ENCODE results near the gene MGMT. TPM values are rescaled to one million over a fixed set of nuclear protein-coding genes. Genes with fewer than 3 reads are reported as not detected.

The MGMT gene
- total RNA-seq, 1 experiment from 2014 or later: 11.5 TPM

- ATAC-seq (no peak), DNase-seq (ENCODE audit: low read depth, low spot score) (no peak)
- H2AFZ ChIP-seq (ENCODE audit: low read depth, low read length, poor library complexity, severe bottlenecking): no peak overlapping the region
- intact Hi-C loops (cut with micrococcal nuclease): no loop called here
- ChIA-PET CTCF (no interaction called here), POLR2A (no interaction called here), RAD21 (ENCODE audit: low non-redundant PET in 1 of 2, low total read pairs in 2 of 2, uncharacterized antibody in 2 of 2, unreplicated experiment in 2 of 2) (no interaction called here)
- H4K20me1 ChIP-seq (ENCODE audit: insufficient read depth): no peaks in the 10 kb centered on the region
- H3K36me3 ChIP-seq (ENCODE audit: control insufficient read depth in 1 of 2, insufficient read depth in 2 of 2, low read length in 2 of 2): no peaks in the 10 kb centered on the region
- H3K27ac ChIP-seq (ENCODE audit: low read depth, low read length): no peak overlapping the region
- H3K4me3 ChIP-seq (replicated peaks in 1 of 2; ENCODE audit: low read depth in 1 of 2, low read length in 2 of 2): no peak overlapping the region
- H3K27me3 ChIP-seq (ENCODE audit: insufficient read depth, low read length): no peaks in the 10 kb centered on the region
- H3K9me2 ChIP-seq (ENCODE audit: insufficient read depth): no peaks in the 10 kb centered on the region
- BruUV-seq (replicated peaks): no TSS peak
- no peaks in the 10 kb centered on the region for H3K4me1 ChIP-seq (ENCODE audit: control insufficient read depth in 1 of 2, insufficient read depth in 2 of 2, low read length in 2 of 2)
- no peak for TF ChIP-seq FOSL1 (IDR thresholded peaks at IDR 0.05; ENCODE audit: low read depth)
- no peak for TF ChIP-seq ZNF274 (IDR thresholded peaks at IDR 0.05; ENCODE audit: low read depth, low read length)
- no peak for TF ChIP-seq SIN3A (IDR thresholded peaks at IDR 0.05; ENCODE audit: low read depth)
- no peak for TF ChIP-seq SRF (IDR thresholded peaks at IDR 0.05; ENCODE audit: low read depth)
- no peak overlapping the region for H3K4me2 ChIP-seq (ENCODE audit: low read length)
- no peak overlapping the region for H3K9ac ChIP-seq (ENCODE audit: low read length)
- H3K9me3 ChIP-seq (ENCODE audit: control insufficient read depth in 1 of 2, insufficient read depth in 1 of 2, low read depth in 1 of 2, low read length in 2 of 2): no peaks in the 10 kb centered on the region
- no peaks in the 10 kb centered on the region for H3K79me2 ChIP-seq (ENCODE audit: insufficient read depth, low read length)
Observed at GRCh38 chr10:129614341-129614740, 147.3 kb downstream of the MGMT start.

GRCh38 chr10:129615381-129615780 is 148.3 kb downstream of the MGMT start:
- no peak overlapping the region for H3K4me2 ChIP-seq (ENCODE audit: low read length)
- no peaks in the 10 kb centered on the region for H3K27me3 ChIP-seq (ENCODE audit: insufficient read depth, low read length)
- ChIA-PET CTCF (no interaction called here), POLR2A (no interaction called here), RAD21 (ENCODE audit: low non-redundant PET in 1 of 2, low total read pairs in 2 of 2, uncharacterized antibody in 2 of 2, unreplicated experiment in 2 of 2) (no interaction called here)
- no peak overlapping the region for H3K27ac ChIP-seq (ENCODE audit: low read depth, low read length)
- no TSS peak for BruUV-seq (replicated peaks)
- no peaks in the 10 kb centered on the region for H4K20me1 ChIP-seq (ENCODE audit: insufficient read depth)
- H3K9me2 ChIP-seq (ENCODE audit: insufficient read depth): no peaks in the 10 kb centered on the region
- H2AFZ ChIP-seq (ENCODE audit: low read depth, low read length, poor library complexity, severe bottlenecking): no peak overlapping the region
- TF ChIP-seq TCF7L2 (IDR thresholded peaks at IDR 0.05; ENCODE audit: borderline replicate concordance, extremely low read depth, insufficient read depth, insufficient read length) (no peak), FOSL1 (IDR thresholded peaks at IDR 0.05; ENCODE audit: low read depth) (no peak), POLR2AphosphoS5 (IDR thresholded peaks at IDR 0.05; ENCODE audit: low read depth, low read length) (no peak), SIN3A (IDR thresholded peaks at IDR 0.05; ENCODE audit: low read depth) (no peak), JUND (IDR thresholded peaks at IDR 0.05) (no peak), ELF1 (IDR thresholded peaks at IDR 0.05; ENCODE audit: borderline replicate concordance, low read depth) (no peak), POLR2A (IDR thresholded peaks at IDR 0.05; ENCODE audit: borderline replicate concordance, extremely low read depth, insufficient read depth, insufficient read length) (no peak), ATF3 (IDR thresholded peaks at IDR 0.05) (no peak), CBX3 (IDR thresholded peaks at IDR 0.05; ENCODE audit: low read depth) (no peak), ZNF274 (IDR thresholded peaks at IDR 0.05; ENCODE audit: low read depth, low read length) (no peak), SRF (IDR thresholded peaks at IDR 0.05; ENCODE audit: low read depth) (no peak), YY1 (IDR thresholded peaks at IDR 0.05; ENCODE audit: extremely low read depth, insufficient replicate concordance, low read depth, low read length) (no peak), SP1 (IDR thresholded peaks at IDR 0.05; ENCODE audit: low read depth) (no peak), EZH2phosphoT487 (IDR thresholded peaks at IDR 0.05; ENCODE audit: borderline replicate concordance) (no peak), REST (IDR thresholded peaks at IDR 0.05; ENCODE audit: low read depth) (no peak), MAX (IDR thresholded peaks at IDR 0.05) (no peak)
- no peak for DNase-seq (ENCODE audit: low read depth, low spot score)
- no peak for ATAC-seq
- no peaks in the 10 kb centered on the region for H3K9me3 ChIP-seq (ENCODE audit: control insufficient read depth in 1 of 2, insufficient read depth in 1 of 2, low read depth in 1 of 2, low read length in 2 of 2)
- H3K79me2 ChIP-seq (ENCODE audit: insufficient read depth, low read length): no peaks in the 10 kb centered on the region
- no peak overlapping the region for H3K4me3 ChIP-seq (replicated peaks in 1 of 2; ENCODE audit: low read depth in 1 of 2, low read length in 2 of 2)
- H3K4me1 ChIP-seq (ENCODE audit: control insufficient read depth in 1 of 2, insufficient read depth in 2 of 2, low read length in 2 of 2): no peaks in the 10 kb centered on the region
- intact Hi-C loops (cut with micrococcal nuclease): no loop called here
- no peaks in the 10 kb centered on the region for H3K36me3 ChIP-seq (ENCODE audit: control insufficient read depth in 1 of 2, insufficient read depth in 2 of 2, low read length in 2 of 2)
- no peak overlapping the region for H3K9ac ChIP-seq (ENCODE audit: low read length)
